SK-N-SH (cell line): ENCODE measurements around the gene BDKRB2. TPM values are rescaled to one million over a fixed set of nuclear protein-coding genes. Genes with fewer than 3 reads are reported as not detected.

Source experiments
- CTCF ChIA-PET: fragments of 300-600, 350-600 bp; formaldehyde crosslinking; extraction: SDS; loops from one replicate; lab custom pipeline; 2021; lab: Yijun Ruan, JAX
- POLR2A ChIA-PET: fragments of 350-600 bp; sonication (Branson Sonifier 250); formaldehyde crosslinking; extraction: SDS; loops from one replicate; lab custom pipeline; 2020; ENCODE audit warnings: antibody characterized with exemption, inconsistent platforms; lab: Yijun Ruan, JAX
- DNase-seq: peaks from one replicate; pipeline ENCODE4 v3.0.0; 2012
- H2AFZ ChIP-seq: fragments of 200-600 bp; sonication (generic); 2 replicates; pipeline ENCODE4 v1.8.1; 2016; ENCODE audit warnings: antibody characterized with exemption, mild to moderate bottlenecking, low read depth
- H3F3A ChIP-seq: fragments of 200-600 bp; sonication (generic); replicated peaks from 2 replicates; pipeline ENCODE3; 2016; ENCODE audit warnings: antibody characterized with exemption, mild to moderate bottlenecking; ENCODE audit not compliant: insufficient read depth
- H3K27ac ChIP-seq, 2 experiments: fragments of 200-500 bp in 1 of 2; fragments of 200-600 bp in 1 of 2; sonication (Bioruptor generic) in 1 of 2; sonication (generic), shearing (Covaris generic) in 1 of 2; 2 replicates each; pipeline versions ENCODE4 v1.5.1 to v1.6.1; 2014 to 2016; ENCODE audit warnings: low read depth in 2 of 2, inconsistent platforms in 1 of 2, low read length in 1 of 2, mild to moderate bottlenecking in 1 of 2, mixed read lengths in 1 of 2
- H3K27me3 ChIP-seq: fragments of 200-600 bp; sonication (generic), shearing (Covaris generic); 2 replicates; pipeline ENCODE4 v1.6.1; 2016; ENCODE audit warnings: mixed run types; ENCODE audit not compliant: insufficient read depth
- H3K36me3 ChIP-seq, 2 experiments: fragments of 200-500 bp in 1 of 2; fragments of 200-600 bp in 1 of 2; sonication (Bioruptor generic) in 1 of 2; sonication (generic) in 1 of 2; replicated peaks in 1 of 2; 2 replicates each; pipeline versions ENCODE3 to v1.5.1; 2014 to 2016; ENCODE audit warnings: low read length in 1 of 2, mild to moderate bottlenecking in 1 of 2; ENCODE audit not compliant: insufficient read depth in 2 of 2, control insufficient read depth in 1 of 2
- H3K4me1 ChIP-seq, 2 experiments: fragments of 200-500 bp in 1 of 2; fragments of 200-600 bp in 1 of 2; sonication (Bioruptor generic) in 1 of 2; sonication (generic), shearing (Covaris generic) in 1 of 2; 2 replicates each; pipeline versions ENCODE4 v1.5.1 to v1.6.1; 2014 to 2016; ENCODE audit warnings: low read depth in 1 of 2, low read length in 1 of 2, mixed run types in 1 of 2; ENCODE audit not compliant: insufficient read depth in 2 of 2, control insufficient read depth in 1 of 2
- H3K4me2 ChIP-seq: fragments of 200-600 bp; sonication (generic), shearing (Covaris generic); 2 replicates; pipeline ENCODE4 v1.6.1; 2017; ENCODE audit warnings: mixed run types
- H3K4me3 ChIP-seq, 2 experiments: fragments of 200-500 bp in 1 of 2; fragments of 200-600 bp in 1 of 2; sonication (Bioruptor generic) in 1 of 2; sonication (generic), shearing (Covaris generic) in 1 of 2; 2 replicates each; pipeline versions ENCODE4 v1.5.1 to v1.8.1; 2014 to 2016; ENCODE audit warnings: low read depth in 2 of 2, inconsistent platforms in 1 of 2, low read length in 1 of 2, mild to moderate bottlenecking in 1 of 2, mixed read lengths in 1 of 2, moderate library complexity in 1 of 2
- H3K79me2 ChIP-seq: fragments of 200-600 bp; sonication (generic); 2 replicates; pipeline ENCODE4 v1.8.1; 2017; ENCODE audit warnings: mild to moderate bottlenecking; ENCODE audit not compliant: insufficient read depth
- H3K9ac ChIP-seq: fragments of 200-600 bp; sonication (generic); 2 replicates; pipeline ENCODE4 v1.6.1; 2017; ENCODE audit warnings: mixed run types
- H3K9me2 ChIP-seq: fragments of 200-600 bp; sonication (generic); 2 replicates; pipeline ENCODE4 v1.6.1; 2017; ENCODE audit warnings: mixed run types
- H3K9me3 ChIP-seq: fragments of 200-600 bp; sonication (generic); 2 replicates; pipeline ENCODE4 v1.6.1; 2017; ENCODE audit warnings: mixed run types, mild to moderate bottlenecking, moderate library complexity
- H4K20me1 ChIP-seq: fragments of 200-600 bp; sonication (generic); 2 replicates; pipeline ENCODE4 v1.6.1; 2017; ENCODE audit warnings: mild to moderate bottlenecking, mixed run types; ENCODE audit not compliant: insufficient read depth
- CHD2 ChIP-seq: fragments of 150-350 bp; IDR thresholded peaks from 2 replicates; pipeline ENCODE4 v1.6.1; 2018; ENCODE audit warnings: low read length; ENCODE audit not compliant: partially characterized antibody
- ELF1 ChIP-seq: IDR thresholded peaks from 2 replicates; pipeline ENCODE4 v1.4.0; 2012
- EP300 ChIP-seq, 2 experiments: IDR thresholded peaks; 2 replicates each; pipeline versions ENCODE4 v1.4.0 to v1.6.1; 2012; ENCODE audit warnings: borderline replicate concordance in 1 of 2, low read depth in 1 of 2, low read length in 1 of 2
- FOXM1 ChIP-seq: IDR thresholded peaks from 2 replicates; pipeline ENCODE4 v1.4.0; 2012; ENCODE audit warnings: low read depth, mild to moderate bottlenecking
- JUND ChIP-seq: IDR thresholded peaks from 2 replicates; pipeline ENCODE4 v1.4.0; 2012
- MXI1 ChIP-seq: IDR thresholded peaks from 2 replicates; pipeline ENCODE4 v1.6.1; 2012; ENCODE audit warnings: mild to moderate bottlenecking, low read depth, low read length, improper control_type of control experiment
- RCOR1 ChIP-seq: fragments of 150-350 bp; IDR thresholded peaks from 2 replicates; pipeline ENCODE4 v1.6.1; 2017; ENCODE audit warnings: antibody characterized with exemption, low read length
- WGBS: methylation state at CpG from one replicate; pipeline ENCODE4 v1.1.6; 2017; ENCODE audit warnings: low lambda C conversion rate; 5-methylcytosine and 5-hydroxymethylcytosine counted together
- polyA plus RNA-seq, 3 experiments: library from polyadenylated mRNA; depleted of rRNA; stranded (reverse); fragments of >200 nt; gene quantifications; 2 replicates each; pipeline ENCODE4 v1.2.3, GENCODE V29; 2012
- TF ChIP-seq, protein P1 (sequence below): IDR thresholded peaks from 2 replicates; pipeline ENCODE4 v1.4.0; 2012; ENCODE audit warnings: low read depth, borderline replicate concordance
- TF ChIP-seq, protein P2 (sequence below): IDR thresholded peaks from 2 replicates; pipeline ENCODE4 v1.6.1; 2012; ENCODE audit warnings: mild to moderate bottlenecking, low read depth, low read length, moderate library complexity
- TF ChIP-seq, protein P3 (sequence below): IDR thresholded peaks from 2 replicates; pipeline ENCODE4; 2012
- TF ChIP-seq, protein P4 (sequence below): fragments of 200-600 bp; sonication (generic); IDR thresholded peaks from 2 replicates; pipeline ENCODE4 v1.6.1; 2017; ENCODE audit warnings: antibody characterized with exemption, mild to moderate bottlenecking, moderate library complexity
- TF ChIP-seq, protein P5 (sequence below): IDR thresholded peaks from 2 replicates; pipeline ENCODE4 v1.4.0; 2012; ENCODE audit warnings: low read depth

Gene BDKRB2
- polyA plus RNA-seq, 1 of the 3 experiments (the other 2 are of a cell fraction) = 4.8 TPM

DNA sequence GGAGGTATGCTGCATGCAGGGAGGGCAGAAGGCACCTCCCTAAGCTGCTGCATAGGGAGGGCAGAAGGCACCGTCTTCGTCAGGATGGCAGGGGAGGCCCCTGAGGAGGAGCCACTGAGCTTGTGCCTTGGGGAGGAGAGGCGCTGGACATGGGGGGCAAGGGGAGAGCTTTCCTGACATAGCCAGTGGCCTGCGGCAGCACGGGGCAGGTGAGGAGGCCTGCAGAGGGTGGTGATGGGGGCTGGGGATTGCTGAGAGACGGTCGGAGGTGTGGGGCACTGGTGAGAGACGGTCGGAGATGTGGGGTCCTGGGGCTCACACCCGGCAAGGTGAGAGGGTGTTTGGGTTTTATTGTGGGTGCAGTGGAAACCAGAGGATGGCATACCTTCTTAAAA, 10.4 kb upstream of the BDKRB2 start:
- H3K9me2 ChIP-seq = no peaks in the 10 kb centered on the region
- no peak for DNase-seq
- no peaks in the 10 kb centered on the region for H3K79me2 ChIP-seq
- no peaks in the 10 kb centered on the region for H3K27me3 ChIP-seq
- H3K4me3 ChIP-seq = no peak overlapping the region
- no peak overlapping the region for H3K4me2 ChIP-seq
- peaks cover 0 to 6% of the 10 kb centered on the region in 2 experiments; a peak in 1 of 4 replicates for H3K4me1 ChIP-seq
- no peak overlapping the region for H2AFZ ChIP-seq
- H4K20me1 ChIP-seq = no peaks in the 10 kb centered on the region
- no peaks in the 10 kb centered on the region for H3K9me3 ChIP-seq
- H3K9ac ChIP-seq = no peak overlapping the region
- H3K27ac ChIP-seq = no peak overlapping the region
- H3F3A ChIP-seq = no peaks in the 10 kb centered on the region
- ChIA-PET POLR2A (no interaction called here), CTCF (interaction anchor here (1.1 to 1.3 kb wide), 3 partner anchors 11 to 81 kb away, joined by 3 to 5 read pairs (median 4); no protein-coding TSS in a partner anchor)
- WGBS = 91% methylated on average over 10 of the region's 10 CpGs
- TF ChIP-seq, protein P1, sequence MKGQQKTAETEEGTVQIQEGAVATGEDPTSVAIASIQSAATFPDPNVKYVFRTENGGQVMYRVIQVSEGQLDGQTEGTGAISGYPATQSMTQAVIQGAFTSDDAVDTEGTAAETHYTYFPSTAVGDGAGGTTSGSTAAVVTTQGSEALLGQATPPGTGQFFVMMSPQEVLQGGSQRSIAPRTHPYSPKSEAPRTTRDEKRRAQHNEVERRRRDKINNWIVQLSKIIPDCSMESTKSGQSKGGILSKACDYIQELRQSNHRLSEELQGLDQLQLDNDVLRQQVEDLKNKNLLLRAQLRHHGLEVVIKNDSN = no peak
- TF ChIP-seq, protein P2, sequence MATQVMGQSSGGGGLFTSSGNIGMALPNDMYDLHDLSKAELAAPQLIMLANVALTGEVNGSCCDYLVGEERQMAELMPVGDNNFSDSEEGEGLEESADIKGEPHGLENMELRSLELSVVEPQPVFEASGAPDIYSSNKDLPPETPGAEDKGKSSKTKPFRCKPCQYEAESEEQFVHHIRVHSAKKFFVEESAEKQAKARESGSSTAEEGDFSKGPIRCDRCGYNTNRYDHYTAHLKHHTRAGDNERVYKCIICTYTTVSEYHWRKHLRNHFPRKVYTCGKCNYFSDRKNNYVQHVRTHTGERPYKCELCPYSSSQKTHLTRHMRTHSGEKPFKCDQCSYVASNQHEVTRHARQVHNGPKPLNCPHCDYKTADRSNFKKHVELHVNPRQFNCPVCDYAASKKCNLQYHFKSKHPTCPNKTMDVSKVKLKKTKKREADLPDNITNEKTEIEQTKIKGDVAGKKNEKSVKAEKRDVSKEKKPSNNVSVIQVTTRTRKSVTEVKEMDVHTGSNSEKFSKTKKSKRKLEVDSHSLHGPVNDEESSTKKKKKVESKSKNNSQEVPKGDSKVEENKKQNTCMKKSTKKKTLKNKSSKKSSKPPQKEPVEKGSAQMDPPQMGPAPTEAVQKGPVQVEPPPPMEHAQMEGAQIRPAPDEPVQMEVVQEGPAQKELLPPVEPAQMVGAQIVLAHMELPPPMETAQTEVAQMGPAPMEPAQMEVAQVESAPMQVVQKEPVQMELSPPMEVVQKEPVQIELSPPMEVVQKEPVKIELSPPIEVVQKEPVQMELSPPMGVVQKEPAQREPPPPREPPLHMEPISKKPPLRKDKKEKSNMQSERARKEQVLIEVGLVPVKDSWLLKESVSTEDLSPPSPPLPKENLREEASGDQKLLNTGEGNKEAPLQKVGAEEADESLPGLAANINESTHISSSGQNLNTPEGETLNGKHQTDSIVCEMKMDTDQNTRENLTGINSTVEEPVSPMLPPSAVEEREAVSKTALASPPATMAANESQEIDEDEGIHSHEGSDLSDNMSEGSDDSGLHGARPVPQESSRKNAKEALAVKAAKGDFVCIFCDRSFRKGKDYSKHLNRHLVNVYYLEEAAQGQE = no peak
- TF ChIP-seq FOXM1 (no peak), JUND (no peak)
- no peaks in the 10 kb centered on the region for H3K36me3 ChIP-seq

DNA sequence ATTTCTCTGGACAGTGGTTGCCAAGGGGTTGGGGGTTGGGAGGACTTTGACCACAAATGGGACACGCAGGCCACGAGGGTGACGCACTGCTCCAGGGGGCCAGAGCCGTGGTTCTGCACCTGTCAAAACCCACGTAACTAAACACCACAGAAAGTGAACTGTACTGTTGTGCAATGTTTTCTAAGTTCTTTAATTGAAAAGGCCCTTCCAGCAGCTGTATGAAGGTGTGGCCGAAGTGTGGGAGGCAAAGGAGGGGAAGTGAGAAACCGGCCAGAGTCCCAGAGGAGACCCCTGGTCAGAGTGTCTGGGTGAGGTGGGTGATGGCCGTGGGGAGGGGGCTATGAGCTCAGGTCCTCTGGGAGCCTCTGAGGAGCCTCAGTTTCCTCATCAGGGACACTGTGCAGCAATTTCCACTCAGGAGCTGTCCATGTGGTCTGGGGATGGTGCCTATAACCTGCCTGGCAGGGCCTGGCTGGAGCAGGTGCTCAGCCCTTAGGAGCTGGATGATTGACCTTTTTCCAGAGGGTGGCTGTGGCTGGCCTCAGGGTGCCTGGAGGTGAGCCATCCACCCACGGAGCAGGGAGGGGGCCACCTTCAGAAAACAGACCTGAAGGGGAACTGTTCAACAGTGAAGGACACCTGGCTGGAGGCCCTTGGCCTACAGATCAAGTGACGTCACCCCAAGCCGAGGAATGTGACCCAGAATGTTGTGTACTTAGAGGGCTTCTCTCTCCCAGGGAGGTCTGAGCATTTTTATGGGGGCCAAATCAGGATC, 9.8 kb upstream of the BDKRB2 start:
- H3K79me2 ChIP-seq = no peaks in the 10 kb centered on the region
- H3K9me3 ChIP-seq = no peaks in the 10 kb centered on the region
- H3K4me2 ChIP-seq = no peak overlapping the region
- H3F3A ChIP-seq = no peaks in the 10 kb centered on the region
- ChIA-PET CTCF (interaction anchor here (1.0 to 1.3 kb wide), 3 partner anchors 12 to 102 kb away, joined by 3 to 5 read pairs (median 4); no protein-coding TSS in a partner anchor), POLR2A (no interaction called here)
- H3K27me3 ChIP-seq = no peaks in the 10 kb centered on the region
- no peak overlapping the region for H3K4me3 ChIP-seq
- H3K9ac ChIP-seq = no peak overlapping the region
- no peak for DNase-seq
- H2AFZ ChIP-seq = no peak overlapping the region
- H3K9me2 ChIP-seq = no peaks in the 10 kb centered on the region
- no peaks in the 10 kb centered on the region for H3K36me3 ChIP-seq
- no peaks in the 10 kb centered on the region for H4K20me1 ChIP-seq
- no peak overlapping the region for H3K27ac ChIP-seq
- WGBS = 75% methylated on average over 9 of the region's 11 CpGs
- H3K4me1 ChIP-seq = peaks cover 0 to 6% of the 10 kb centered on the region in 2 experiments; a peak in 1 of 4 replicates
- TF ChIP-seq, protein P3, sequence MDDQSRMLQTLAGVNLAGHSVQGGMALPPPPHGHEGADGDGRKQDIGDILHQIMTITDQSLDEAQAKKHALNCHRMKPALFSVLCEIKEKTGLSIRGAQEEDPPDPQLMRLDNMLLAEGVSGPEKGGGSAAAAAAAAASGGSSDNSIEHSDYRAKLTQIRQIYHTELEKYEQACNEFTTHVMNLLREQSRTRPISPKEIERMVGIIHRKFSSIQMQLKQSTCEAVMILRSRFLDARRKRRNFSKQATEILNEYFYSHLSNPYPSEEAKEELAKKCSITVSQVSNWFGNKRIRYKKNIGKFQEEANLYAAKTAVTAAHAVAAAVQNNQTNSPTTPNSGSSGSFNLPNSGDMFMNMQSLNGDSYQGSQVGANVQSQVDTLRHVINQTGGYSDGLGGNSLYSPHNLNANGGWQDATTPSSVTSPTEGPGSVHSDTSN = no peak
- TF ChIP-seq EP300 (IDR thresholded peaks at IDR 0.05; ENCODE audit: borderline replicate concordance in 1 of 2, low read depth in 1 of 2, low read length in 1 of 2) = no peak
- TF ChIP-seq MXI1 = no peak
- TF ChIP-seq, protein P4, sequence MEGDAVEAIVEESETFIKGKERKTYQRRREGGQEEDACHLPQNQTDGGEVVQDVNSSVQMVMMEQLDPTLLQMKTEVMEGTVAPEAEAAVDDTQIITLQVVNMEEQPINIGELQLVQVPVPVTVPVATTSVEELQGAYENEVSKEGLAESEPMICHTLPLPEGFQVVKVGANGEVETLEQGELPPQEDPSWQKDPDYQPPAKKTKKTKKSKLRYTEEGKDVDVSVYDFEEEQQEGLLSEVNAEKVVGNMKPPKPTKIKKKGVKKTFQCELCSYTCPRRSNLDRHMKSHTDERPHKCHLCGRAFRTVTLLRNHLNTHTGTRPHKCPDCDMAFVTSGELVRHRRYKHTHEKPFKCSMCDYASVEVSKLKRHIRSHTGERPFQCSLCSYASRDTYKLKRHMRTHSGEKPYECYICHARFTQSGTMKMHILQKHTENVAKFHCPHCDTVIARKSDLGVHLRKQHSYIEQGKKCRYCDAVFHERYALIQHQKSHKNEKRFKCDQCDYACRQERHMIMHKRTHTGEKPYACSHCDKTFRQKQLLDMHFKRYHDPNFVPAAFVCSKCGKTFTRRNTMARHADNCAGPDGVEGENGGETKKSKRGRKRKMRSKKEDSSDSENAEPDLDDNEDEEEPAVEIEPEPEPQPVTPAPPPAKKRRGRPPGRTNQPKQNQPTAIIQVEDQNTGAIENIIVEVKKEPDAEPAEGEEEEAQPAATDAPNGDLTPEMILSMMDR = no peak
- no peak for TF ChIP-seq CHD2
- TF ChIP-seq, protein P2 = no peak
- TF ChIP-seq, protein P1 = no peak
- TF ChIP-seq RCOR1 = no peak
- TF ChIP-seq, protein P5, sequence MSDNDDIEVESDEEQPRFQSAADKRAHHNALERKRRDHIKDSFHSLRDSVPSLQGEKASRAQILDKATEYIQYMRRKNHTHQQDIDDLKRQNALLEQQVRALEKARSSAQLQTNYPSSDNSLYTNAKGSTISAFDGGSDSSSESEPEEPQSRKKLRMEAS = no peak
- no peak for TF ChIP-seq ELF1
